ENCODE data around the gene C4A. TPM values are rescaled to one million over a fixed set of nuclear protein-coding genes. Genes with fewer than 3 reads are reported as not detected.
"Not testable (repeated sequence)": the region's sequence is repeated elsewhere in the genome, so short reads cannot be mapped to it uniquely, and the experiment has no call there.

The C4A gene
- total RNA-seq, 1 donor from 2014 or later, result 4.6 TPM

GRCh38 chr6:31989363-31989762 lies 7.5 kb downstream of the C4A start:
- H4K20me1 ChIP-seq (ENCODE audit: insufficient read depth, low read length); H3K4me3 Mint-ChIP-seq (ENCODE audit: unreplicated experiment); FAIRE-seq; H3K9me3 ChIP-seq (ENCODE audit: insufficient read depth, low read depth, low read length); H3K27ac ChIP-seq (ENCODE audit: low read depth, low read length); H3K4me1 ChIP-seq (ENCODE audit: insufficient read depth, low read length); H3K27ac Mint-ChIP-seq (ENCODE audit: unreplicated experiment); H3K4me1 Mint-ChIP-seq (ENCODE audit: low read depth, unreplicated experiment); H3K27me3 Mint-ChIP-seq (ENCODE audit: low read depth, unreplicated experiment); H3K4me2 ChIP-seq (ENCODE audit: low read length); H3K9me3 Mint-ChIP-seq (ENCODE audit: unreplicated experiment); H3K36me3 ChIP-seq (ENCODE audit: insufficient read depth, low read length); H3K79me2 ChIP-seq (ENCODE audit: insufficient read depth, low read length); H3K9ac ChIP-seq (ENCODE audit: low read length); H3K4me3 ChIP-seq (ENCODE audit: insufficient read depth, low read depth, low read length); H2AFZ ChIP-seq (ENCODE audit: low read depth, low read length); H3K27me3 ChIP-seq (ENCODE audit: insufficient read depth, low read length); H3K36me3 Mint-ChIP-seq (ENCODE audit: low read depth, unreplicated experiment); DNase-seq (ENCODE audit: low read depth): not testable (repeated sequence)

DNA sequence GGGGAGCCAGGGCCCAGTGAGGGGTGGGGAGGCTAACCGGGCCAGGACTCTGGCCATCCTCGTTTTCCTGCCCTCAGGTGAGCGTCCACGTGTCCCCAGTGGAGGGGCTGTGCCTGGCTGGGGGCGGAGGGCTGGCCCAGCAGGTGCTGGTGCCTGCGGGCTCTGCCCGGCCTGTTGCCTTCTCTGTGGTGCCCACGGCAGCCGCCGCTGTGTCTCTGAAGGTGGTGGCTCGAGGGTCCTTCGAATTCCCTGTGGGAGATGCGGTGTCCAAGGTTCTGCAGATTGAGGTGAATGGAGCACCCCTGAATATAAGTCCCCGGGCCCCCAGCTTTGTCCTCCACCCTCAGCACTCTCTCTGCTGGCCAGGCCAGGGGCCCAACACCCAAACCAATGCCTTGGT lies 12.6 kb downstream of the C4A start:
- not testable (repeated sequence) for H3K4me3 Mint-ChIP-seq (ENCODE audit: unreplicated experiment); H3K27ac ChIP-seq (ENCODE audit: low read depth, low read length); FAIRE-seq; H3K9me3 ChIP-seq (ENCODE audit: insufficient read depth, low read depth, low read length); H3K4me2 ChIP-seq (ENCODE audit: low read length); H3K36me3 ChIP-seq (ENCODE audit: insufficient read depth, low read length); H3K4me1 ChIP-seq (ENCODE audit: insufficient read depth, low read length); H3K79me2 ChIP-seq (ENCODE audit: insufficient read depth, low read length); H3K27me3 ChIP-seq (ENCODE audit: insufficient read depth, low read length); H3K9ac ChIP-seq (ENCODE audit: low read length); H3K4me3 ChIP-seq (ENCODE audit: insufficient read depth, low read depth, low read length); H3K9me3 Mint-ChIP-seq (ENCODE audit: unreplicated experiment); H3K27me3 Mint-ChIP-seq (ENCODE audit: low read depth, unreplicated experiment); H2AFZ ChIP-seq (ENCODE audit: low read depth, low read length); H3K4me1 Mint-ChIP-seq (ENCODE audit: low read depth, unreplicated experiment); H3K27ac Mint-ChIP-seq (ENCODE audit: unreplicated experiment); DNase-seq (ENCODE audit: low read depth); H4K20me1 ChIP-seq (ENCODE audit: insufficient read depth, low read length); H3K36me3 Mint-ChIP-seq (ENCODE audit: low read depth, unreplicated experiment)

GRCh38 chr6:31996385-31996784 lies 14.5 kb downstream of the C4A start:
- not testable (repeated sequence) for H3K9me3 ChIP-seq (ENCODE audit: insufficient read depth, low read depth, low read length); H3K79me2 ChIP-seq (ENCODE audit: insufficient read depth, low read length); H3K27ac ChIP-seq (ENCODE audit: low read depth, low read length); H3K36me3 Mint-ChIP-seq (ENCODE audit: low read depth, unreplicated experiment); H4K20me1 ChIP-seq (ENCODE audit: insufficient read depth, low read length); DNase-seq (ENCODE audit: low read depth); H3K27me3 ChIP-seq (ENCODE audit: insufficient read depth, low read length); H3K27me3 Mint-ChIP-seq (ENCODE audit: low read depth, unreplicated experiment); H3K4me1 Mint-ChIP-seq (ENCODE audit: low read depth, unreplicated experiment); H3K4me1 ChIP-seq (ENCODE audit: insufficient read depth, low read length); H3K4me3 Mint-ChIP-seq (ENCODE audit: unreplicated experiment); H3K4me2 ChIP-seq (ENCODE audit: low read length); H3K4me3 ChIP-seq (ENCODE audit: insufficient read depth, low read depth, low read length); H3K9ac ChIP-seq (ENCODE audit: low read length); H3K9me3 Mint-ChIP-seq (ENCODE audit: unreplicated experiment); H2AFZ ChIP-seq (ENCODE audit: low read depth, low read length); H3K27ac Mint-ChIP-seq (ENCODE audit: unreplicated experiment); FAIRE-seq; H3K36me3 ChIP-seq (ENCODE audit: insufficient read depth, low read length)

- not testable (repeated sequence) for H3K27me3 ChIP-seq (ENCODE audit: insufficient read depth, low read length); H3K36me3 ChIP-seq (ENCODE audit: insufficient read depth, low read length); H3K36me3 Mint-ChIP-seq (ENCODE audit: low read depth, unreplicated experiment); H3K9me3 Mint-ChIP-seq (ENCODE audit: unreplicated experiment); FAIRE-seq; DNase-seq (ENCODE audit: low read depth); H3K27ac ChIP-seq (ENCODE audit: low read depth, low read length); H2AFZ ChIP-seq (ENCODE audit: low read depth, low read length); H3K27me3 Mint-ChIP-seq (ENCODE audit: low read depth, unreplicated experiment); H3K4me3 ChIP-seq (ENCODE audit: insufficient read depth, low read depth, low read length); H3K4me1 Mint-ChIP-seq (ENCODE audit: low read depth, unreplicated experiment); H3K4me3 Mint-ChIP-seq (ENCODE audit: unreplicated experiment); H3K9ac ChIP-seq (ENCODE audit: low read length); H3K9me3 ChIP-seq (ENCODE audit: insufficient read depth, low read depth, low read length); H3K79me2 ChIP-seq (ENCODE audit: insufficient read depth, low read length); H4K20me1 ChIP-seq (ENCODE audit: insufficient read depth, low read length); H3K4me2 ChIP-seq (ENCODE audit: low read length); H3K27ac Mint-ChIP-seq (ENCODE audit: unreplicated experiment); H3K4me1 ChIP-seq (ENCODE audit: insufficient read depth, low read length)
These were observed 20.9 kb downstream of the C4A start for GRCh38 chr6:32002546-32003268.

- DNase-seq (ENCODE audit: low read depth); H4K20me1 ChIP-seq (ENCODE audit: insufficient read depth, low read length); H3K36me3 ChIP-seq (ENCODE audit: insufficient read depth, low read length); FAIRE-seq; H3K79me2 ChIP-seq (ENCODE audit: insufficient read depth, low read length); H3K9me3 Mint-ChIP-seq (ENCODE audit: unreplicated experiment); H3K27me3 Mint-ChIP-seq (ENCODE audit: low read depth, unreplicated experiment); H3K9ac ChIP-seq (ENCODE audit: low read length); H3K4me1 Mint-ChIP-seq (ENCODE audit: low read depth, unreplicated experiment); H3K27ac Mint-ChIP-seq (ENCODE audit: unreplicated experiment); H3K4me3 ChIP-seq (ENCODE audit: insufficient read depth, low read depth, low read length); H3K4me1 ChIP-seq (ENCODE audit: insufficient read depth, low read length); H2AFZ ChIP-seq (ENCODE audit: low read depth, low read length); H3K4me2 ChIP-seq (ENCODE audit: low read length); H3K9me3 ChIP-seq (ENCODE audit: insufficient read depth, low read depth, low read length); H3K4me3 Mint-ChIP-seq (ENCODE audit: unreplicated experiment); H3K36me3 Mint-ChIP-seq (ENCODE audit: low read depth, unreplicated experiment); H3K27me3 ChIP-seq (ENCODE audit: insufficient read depth, low read length); H3K27ac ChIP-seq (ENCODE audit: low read depth, low read length): not testable (repeated sequence)
These were observed 21.4 kb downstream of the C4A start for GRCh38 chr6:32003301-32003700.

DNA sequence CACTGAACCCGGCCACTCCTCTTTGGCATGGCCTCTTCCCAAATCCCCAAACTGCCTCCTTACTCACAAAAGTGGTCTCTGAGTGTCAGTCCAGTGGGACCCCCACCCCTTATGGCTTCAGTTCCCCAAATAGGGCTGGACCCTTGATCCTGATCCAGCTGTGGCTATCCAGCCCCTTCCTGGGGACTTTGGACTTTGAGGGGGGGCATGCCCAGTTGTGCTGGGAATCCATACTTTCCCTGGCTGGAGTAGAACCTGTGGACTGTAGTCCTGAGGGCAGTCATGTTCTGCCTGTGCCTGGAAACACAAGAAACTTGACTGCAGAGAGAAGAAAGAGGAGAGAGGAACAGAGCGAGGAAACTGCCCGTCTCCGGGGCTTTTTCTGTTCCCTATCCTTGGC lies 22.5 kb downstream of the C4A start:
- not testable (repeated sequence) for H3K27ac Mint-ChIP-seq (ENCODE audit: unreplicated experiment); H3K79me2 ChIP-seq (ENCODE audit: insufficient read depth, low read length); H3K27ac ChIP-seq (ENCODE audit: low read depth, low read length); H3K36me3 ChIP-seq (ENCODE audit: insufficient read depth, low read length); H4K20me1 ChIP-seq (ENCODE audit: insufficient read depth, low read length); FAIRE-seq; H3K4me3 Mint-ChIP-seq (ENCODE audit: unreplicated experiment); H3K4me3 ChIP-seq (ENCODE audit: insufficient read depth, low read depth, low read length); H3K9me3 Mint-ChIP-seq (ENCODE audit: unreplicated experiment); H3K27me3 ChIP-seq (ENCODE audit: insufficient read depth, low read length); H3K9ac ChIP-seq (ENCODE audit: low read length); H3K4me1 Mint-ChIP-seq (ENCODE audit: low read depth, unreplicated experiment); DNase-seq (ENCODE audit: low read depth); H3K27me3 Mint-ChIP-seq (ENCODE audit: low read depth, unreplicated experiment); H3K9me3 ChIP-seq (ENCODE audit: insufficient read depth, low read depth, low read length); H3K4me2 ChIP-seq (ENCODE audit: low read length); H3K36me3 Mint-ChIP-seq (ENCODE audit: low read depth, unreplicated experiment); H2AFZ ChIP-seq (ENCODE audit: low read depth, low read length); H3K4me1 ChIP-seq (ENCODE audit: insufficient read depth, low read length)

Data from astrocyte (in vitro differentiated cells and primary cell).